HEK293 (cell line): Measurements from ENCODE around the gene PTRHD1.

Experiments
- CTCF ChIA-PET: fragments of 350-600 bp; formaldehyde crosslinking; extraction: SDS; loops from one replicate; lab custom pipeline; 2021; ENCODE audit warnings: antibody characterized with exemption; lab: Yijun Ruan, JAX
- POLR2A ChIA-PET: fragments of 300-600 bp; formaldehyde crosslinking; extraction: SDS; loops from one replicate; lab custom pipeline; 2020; ENCODE audit warnings: antibody characterized with exemption, inconsistent platforms; lab: Yijun Ruan, JAX
- H3K27ac ChIP-seq: fragments of 200-500 bp; sonication (Bioruptor generic); 2 replicates; pipeline ENCODE4 v1.5.1; 2014; ENCODE audit warnings: low read depth, low read length, control low read depth, inconsistent platforms; ENCODE audit errors: extremely low read depth
- H3K36me3 ChIP-seq, 2 experiments: fragments of 200-500 bp in 1 of 2; sonication (Bioruptor generic) in 1 of 2; 1 replicate in 1 of 2; 2 replicates in 1 of 2; pipeline ENCODE4 v1.5.1; 2014 to 2017; ENCODE audit warnings: inconsistent platforms in 2 of 2, low read length in 2 of 2; ENCODE audit not compliant: control insufficient read depth in 2 of 2, insufficient read depth in 1 of 2
- H3K4me1 ChIP-seq: fragments of 200-500 bp; sonication (Bioruptor generic); 2 replicates; pipeline ENCODE4 v1.5.1; 2014; ENCODE audit warnings: mild to moderate bottlenecking, low read length, inconsistent platforms; ENCODE audit not compliant: control insufficient read depth, insufficient read depth
- H3K4me3 ChIP-seq: 2 replicates; pipeline ENCODE4 v1.5.1; 2011; ENCODE audit warnings: low read depth, mild to moderate bottlenecking, control low read depth, low read length, moderate library complexity
- H3K9me3 ChIP-seq: fragments of 200-500 bp; sonication (Bioruptor generic); 2 replicates; pipeline ENCODE4 v1.5.1; 2014; ENCODE audit warnings: low read depth, low read length, inconsistent platforms; ENCODE audit not compliant: control insufficient read depth, insufficient read depth
- HOXC10 ChIP-seq: sonication (generic); formaldehyde crosslinking; IDR thresholded peaks from 2 replicates; pipeline ENCODE4 v1.8.1; 2023; ENCODE audit warnings: mild to moderate bottlenecking, missing genetic modification reagents
- MEIS1 ChIP-seq: sonication (generic); formaldehyde crosslinking; IDR thresholded peaks from 2 replicates; pipeline ENCODE4 v1.8.1; 2022; ENCODE audit warnings: missing genetic modification reagents, mild to moderate bottlenecking, borderline replicate concordance
- TRIM28 ChIP-seq: IDR thresholded peaks from 2 replicates; pipeline ENCODE4 v1.6.1; 2011; ENCODE audit warnings: low read length, control low read depth, borderline replicate concordance
- ZBTB20 ChIP-seq: fragments of 450-650 bp; formaldehyde crosslinking; IDR thresholded peaks from 2 replicates; pipeline ENCODE4 v1.5.1; 2016; ENCODE audit warnings: missing biosample characterization, missing genetic modification characterization
- ZBTB7A ChIP-seq: fragments of 450-650 bp; formaldehyde crosslinking; IDR thresholded peaks from 2 replicates; pipeline ENCODE4 v1.5.1; 2016; ENCODE audit warnings: low read depth, missing biosample characterization, missing genetic modification characterization
- ZNF138 ChIP-seq: fragments of 450-650 bp; formaldehyde crosslinking; IDR thresholded peaks from 2 replicates; pipeline ENCODE4 v1.5.1; 2016; ENCODE audit warnings: missing biosample characterization, missing genetic modification characterization, borderline replicate concordance
- ZNF174 ChIP-seq: fragments of 450-650 bp; formaldehyde crosslinking; IDR thresholded peaks from 2 replicates; pipeline ENCODE4 v1.5.0; 2017; ENCODE audit warnings: missing biosample characterization, mild to moderate bottlenecking, missing genetic modification characterization
- ZNF184 ChIP-seq: fragments of 450-650 bp; IDR thresholded peaks from 2 replicates; pipeline ENCODE4 v1.5.1; 2018; ENCODE audit warnings: missing biosample characterization, mild to moderate bottlenecking, missing genetic modification characterization
- ZNF473 ChIP-seq: fragments of 450-650 bp; formaldehyde crosslinking; IDR thresholded peaks from 2 replicates; pipeline ENCODE4 v1.5.1; 2017; ENCODE audit warnings: missing biosample characterization, missing genetic modification characterization
- ZNF529 ChIP-seq: fragments of 450-650 bp; formaldehyde crosslinking; IDR thresholded peaks from 2 replicates; pipeline ENCODE4 v1.5.1; 2017; ENCODE audit warnings: missing genetic modification characterization, missing biosample characterization; ENCODE audit not compliant: insufficient replicate concordance
- ZNF561 ChIP-seq: fragments of 450-650 bp; IDR thresholded peaks from 2 replicates; pipeline ENCODE4 v1.5.1; 2018; ENCODE audit warnings: missing biosample characterization, missing genetic modification characterization, borderline replicate concordance
- ZNF600 ChIP-seq: fragments of 450-650 bp; formaldehyde crosslinking; IDR thresholded peaks from 2 replicates; pipeline ENCODE4 v1.5.1; 2016; ENCODE audit warnings: missing biosample characterization, missing genetic modification characterization
- ZNF785 ChIP-seq: fragments of 450-650 bp; formaldehyde crosslinking; IDR thresholded peaks from 2 replicates; pipeline ENCODE4 v1.5.1; 2016; ENCODE audit warnings: missing biosample characterization, missing genetic modification characterization
- ZNF791 ChIP-seq: fragments of 450-650 bp; formaldehyde crosslinking; IDR thresholded peaks from 2 replicates; pipeline ENCODE4 v1.5.1; 2016; ENCODE audit warnings: missing biosample characterization, missing genetic modification characterization
- ZNF830 ChIP-seq: fragments of 450-650 bp; IDR thresholded peaks from 2 replicates; pipeline ENCODE4 v1.5.0; 2018; ENCODE audit warnings: missing biosample characterization, missing genetic modification characterization, low read depth, mild to moderate bottlenecking, moderate library complexity
- TF ChIP-seq, protein P1 (sequence below): fragments of 450-650 bp; formaldehyde crosslinking; IDR thresholded peaks from 2 replicates; pipeline ENCODE4 v1.5.1; 2016; ENCODE audit warnings: missing biosample characterization, missing genetic modification characterization
- TF ChIP-seq, protein P2 (sequence below): fragments of 450-650 bp; formaldehyde crosslinking; IDR thresholded peaks from 2 replicates; pipeline ENCODE4 v1.5.1; 2016; ENCODE audit warnings: missing biosample characterization, missing genetic modification characterization
- TF ChIP-seq, protein P3 (sequence below): fragments of 450-650 bp; formaldehyde crosslinking; IDR thresholded peaks from 2 replicates; pipeline ENCODE4 v1.5.0; 2017; ENCODE audit warnings: missing biosample characterization, missing genetic modification characterization, borderline replicate concordance
- TF ChIP-seq, protein P4 (sequence below): fragments of 450-650 bp; formaldehyde crosslinking; IDR thresholded peaks from 2 replicates; pipeline ENCODE4 v1.5.1; 2016; ENCODE audit warnings: missing biosample characterization, missing genetic modification characterization
- TF ChIP-seq, protein P5 (sequence below): fragments of 450-650 bp; formaldehyde crosslinking; IDR thresholded peaks from 2 replicates; pipeline ENCODE4 v1.5.1; 2017; ENCODE audit warnings: missing biosample characterization, missing genetic modification characterization
- TF ChIP-seq, protein P6 (sequence below): fragments of 450-650 bp; formaldehyde crosslinking; conservative IDR thresholded peaks from 2 replicates; pipeline ENCODE4 v1.5.1; 2016; ENCODE audit warnings: low read depth, missing biosample characterization, missing genetic modification characterization

The PTRHD1 gene

DNA sequence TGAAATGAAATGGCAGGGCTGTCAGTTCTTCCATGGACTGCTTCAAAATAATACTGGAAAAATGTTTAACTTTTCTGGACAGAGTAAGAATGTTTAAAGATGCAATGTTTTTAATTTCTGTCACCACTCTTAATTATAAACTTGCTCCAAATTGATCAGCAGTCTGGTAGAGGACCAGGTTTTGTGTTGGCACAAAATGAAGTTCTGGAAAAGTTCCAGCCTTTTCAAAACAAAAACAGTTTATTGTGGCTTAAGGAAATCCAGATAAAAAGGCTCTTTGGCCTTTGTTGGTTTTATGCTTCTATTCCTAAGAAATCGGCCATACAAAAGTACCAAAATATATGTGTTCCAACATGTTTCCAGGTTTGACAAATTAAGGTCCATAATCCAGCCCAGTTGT lies 48.8 kb downstream of the PTRHD1 start:
- peaks cover 4% of the 10 kb centered on the region; the same call in 1 of the 2 replicates for H3K4me1 ChIP-seq
- H3K9me3 ChIP-seq, result no peaks in the 10 kb centered on the region
- H3K36me3 ChIP-seq, result peaks cover 3 to 13% of the 10 kb centered on the region in 2 experiments; a peak in 1 of 3 replicates
- ChIA-PET CTCF (no interaction called here), POLR2A (no interaction called here)
- H3K27ac ChIP-seq, result no peak overlapping the region
- TF ChIP-seq, protein P1, sequence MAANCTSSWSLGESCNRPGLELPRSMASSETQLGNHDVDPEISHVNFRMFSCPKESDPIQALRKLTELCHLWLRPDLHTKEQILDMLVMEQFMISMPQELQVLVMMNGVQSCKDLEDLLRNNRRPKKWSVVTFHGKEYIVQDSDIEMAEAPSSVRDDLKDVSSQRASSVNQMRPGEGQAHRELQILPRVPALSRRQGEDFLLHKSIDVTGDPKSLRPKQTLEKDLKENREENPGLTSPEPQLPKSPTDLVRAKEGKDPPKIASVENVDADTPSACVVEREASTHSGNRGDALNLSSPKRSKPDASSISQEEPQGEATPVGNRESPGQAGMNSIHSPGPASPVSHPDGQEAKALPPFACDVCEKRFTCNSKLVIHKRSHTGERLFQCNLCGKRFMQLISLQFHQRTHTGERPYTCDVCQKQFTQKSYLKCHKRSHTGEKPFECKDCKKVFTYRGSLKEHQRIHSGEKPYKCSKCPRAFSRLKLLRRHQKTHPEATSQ (tag by site-specific recombination), result no peak
- TF ChIP-seq ZNF529 (tag by site-specific recombination) (no peak), ZNF184 (tag by site-specific recombination) (no peak), ZBTB20 (tag by site-specific recombination) (no peak)
- TF ChIP-seq, protein P2, sequence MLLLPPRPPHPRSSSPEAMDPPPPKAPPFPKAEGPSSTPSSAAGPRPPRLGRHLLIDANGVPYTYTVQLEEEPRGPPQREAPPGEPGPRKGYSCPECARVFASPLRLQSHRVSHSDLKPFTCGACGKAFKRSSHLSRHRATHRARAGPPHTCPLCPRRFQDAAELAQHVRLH (tag by site-specific recombination), result no peak
- TF ChIP-seq, protein P3, sequence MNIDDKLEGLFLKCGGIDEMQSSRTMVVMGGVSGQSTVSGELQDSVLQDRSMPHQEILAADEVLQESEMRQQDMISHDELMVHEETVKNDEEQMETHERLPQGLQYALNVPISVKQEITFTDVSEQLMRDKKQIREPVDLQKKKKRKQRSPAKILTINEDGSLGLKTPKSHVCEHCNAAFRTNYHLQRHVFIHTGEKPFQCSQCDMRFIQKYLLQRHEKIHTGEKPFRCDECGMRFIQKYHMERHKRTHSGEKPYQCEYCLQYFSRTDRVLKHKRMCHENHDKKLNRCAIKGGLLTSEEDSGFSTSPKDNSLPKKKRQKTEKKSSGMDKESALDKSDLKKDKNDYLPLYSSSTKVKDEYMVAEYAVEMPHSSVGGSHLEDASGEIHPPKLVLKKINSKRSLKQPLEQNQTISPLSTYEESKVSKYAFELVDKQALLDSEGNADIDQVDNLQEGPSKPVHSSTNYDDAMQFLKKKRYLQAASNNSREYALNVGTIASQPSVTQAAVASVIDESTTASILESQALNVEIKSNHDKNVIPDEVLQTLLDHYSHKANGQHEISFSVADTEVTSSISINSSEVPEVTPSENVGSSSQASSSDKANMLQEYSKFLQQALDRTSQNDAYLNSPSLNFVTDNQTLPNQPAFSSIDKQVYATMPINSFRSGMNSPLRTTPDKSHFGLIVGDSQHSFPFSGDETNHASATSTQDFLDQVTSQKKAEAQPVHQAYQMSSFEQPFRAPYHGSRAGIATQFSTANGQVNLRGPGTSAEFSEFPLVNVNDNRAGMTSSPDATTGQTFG (tag by site-specific recombination), result no peak
- TF ChIP-seq, all 188 proteins: peak for 0
- no peak overlapping the region for H3K4me3 ChIP-seq

DNA sequence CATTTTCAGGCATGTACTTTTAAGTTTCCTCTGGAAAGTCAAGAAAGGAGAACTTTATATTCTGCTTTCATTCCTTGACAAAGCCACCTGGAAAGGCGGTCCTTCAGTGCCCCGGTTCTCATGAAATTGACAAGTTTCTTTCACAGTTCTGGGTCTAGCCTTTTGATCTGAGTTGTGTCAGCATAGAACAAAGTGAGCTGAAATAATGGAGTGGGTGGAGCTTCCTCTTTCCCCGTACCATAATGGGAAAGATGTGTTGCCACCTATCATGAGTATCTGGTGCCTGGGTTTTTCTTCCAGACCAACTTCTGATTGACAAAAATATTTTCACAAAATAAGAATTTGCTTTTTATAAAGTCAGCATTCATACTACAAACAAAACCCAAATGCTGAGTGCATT lies 49.3 kb downstream of the PTRHD1 start:
- POLR2A ChIA-PET, result no interaction called here
- Histone ChIP-seq H3K4me1 (peaks cover 4% of the 10 kb centered on the region; the same call in 1 of the 2 replicates), H3K27ac (no peak overlapping the region), H3K9me3 (no peaks in the 10 kb centered on the region), H3K36me3 (peaks cover 3 to 13% of the 10 kb centered on the region in 2 experiments; a peak in 1 of 3 replicates), H3K4me3 (no peak overlapping the region)
- CTCF ChIA-PET, result interaction anchor here (1.9 kb wide), 1 partner anchor 334 kb away, joined by 5 read pairs; no protein-coding TSS in a partner anchor
- TF ChIP-seq, protein P4, sequence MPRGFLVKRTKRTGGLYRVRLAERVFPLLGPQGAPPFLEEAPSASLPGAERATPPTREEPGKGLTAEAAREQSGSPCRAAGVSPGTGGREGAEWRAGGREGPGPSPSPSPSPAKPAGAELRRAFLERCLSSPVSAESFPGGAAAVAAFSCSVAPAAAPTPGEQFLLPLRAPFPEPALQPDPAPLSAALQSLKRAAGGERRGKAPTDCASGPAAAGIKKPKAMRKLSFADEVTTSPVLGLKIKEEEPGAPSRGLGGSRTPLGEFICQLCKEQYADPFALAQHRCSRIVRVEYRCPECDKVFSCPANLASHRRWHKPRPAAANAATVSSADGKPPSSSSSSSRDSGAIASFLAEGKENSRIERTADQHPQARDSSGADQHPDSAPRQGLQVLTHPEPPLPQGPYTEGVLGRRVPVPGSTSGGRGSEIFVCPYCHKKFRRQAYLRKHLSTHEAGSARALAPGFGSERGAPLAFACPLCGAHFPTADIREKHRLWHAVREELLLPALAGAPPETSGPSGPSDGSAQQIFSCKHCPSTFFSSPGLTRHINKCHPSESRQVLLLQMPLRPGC (tag by site-specific recombination), result no peak
- TF ChIP-seq, protein P5, sequence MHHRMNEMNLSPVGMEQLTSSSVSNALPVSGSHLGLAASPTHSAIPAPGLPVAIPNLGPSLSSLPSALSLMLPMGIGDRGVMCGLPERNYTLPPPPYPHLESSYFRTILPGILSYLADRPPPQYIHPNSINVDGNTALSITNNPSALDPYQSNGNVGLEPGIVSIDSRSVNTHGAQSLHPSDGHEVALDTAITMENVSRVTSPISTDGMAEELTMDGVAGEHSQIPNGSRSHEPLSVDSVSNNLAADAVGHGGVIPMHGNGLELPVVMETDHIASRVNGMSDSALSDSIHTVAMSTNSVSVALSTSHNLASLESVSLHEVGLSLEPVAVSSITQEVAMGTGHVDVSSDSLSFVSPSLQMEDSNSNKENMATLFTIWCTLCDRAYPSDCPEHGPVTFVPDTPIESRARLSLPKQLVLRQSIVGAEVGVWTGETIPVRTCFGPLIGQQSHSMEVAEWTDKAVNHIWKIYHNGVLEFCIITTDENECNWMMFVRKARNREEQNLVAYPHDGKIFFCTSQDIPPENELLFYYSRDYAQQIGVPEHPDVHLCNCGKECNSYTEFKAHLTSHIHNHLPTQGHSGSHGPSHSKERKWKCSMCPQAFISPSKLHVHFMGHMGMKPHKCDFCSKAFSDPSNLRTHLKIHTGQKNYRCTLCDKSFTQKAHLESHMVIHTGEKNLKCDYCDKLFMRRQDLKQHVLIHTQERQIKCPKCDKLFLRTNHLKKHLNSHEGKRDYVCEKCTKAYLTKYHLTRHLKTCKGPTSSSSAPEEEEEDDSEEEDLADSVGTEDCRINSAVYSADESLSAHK (tag by site-specific recombination), result no peak
- no peak for TF ChIP-seq ZNF138 (tag by site-specific recombination)
- no peak for TF ChIP-seq ZNF174
- TF ChIP-seq HOXC10, result no peak
- TF ChIP-seq, protein P6, sequence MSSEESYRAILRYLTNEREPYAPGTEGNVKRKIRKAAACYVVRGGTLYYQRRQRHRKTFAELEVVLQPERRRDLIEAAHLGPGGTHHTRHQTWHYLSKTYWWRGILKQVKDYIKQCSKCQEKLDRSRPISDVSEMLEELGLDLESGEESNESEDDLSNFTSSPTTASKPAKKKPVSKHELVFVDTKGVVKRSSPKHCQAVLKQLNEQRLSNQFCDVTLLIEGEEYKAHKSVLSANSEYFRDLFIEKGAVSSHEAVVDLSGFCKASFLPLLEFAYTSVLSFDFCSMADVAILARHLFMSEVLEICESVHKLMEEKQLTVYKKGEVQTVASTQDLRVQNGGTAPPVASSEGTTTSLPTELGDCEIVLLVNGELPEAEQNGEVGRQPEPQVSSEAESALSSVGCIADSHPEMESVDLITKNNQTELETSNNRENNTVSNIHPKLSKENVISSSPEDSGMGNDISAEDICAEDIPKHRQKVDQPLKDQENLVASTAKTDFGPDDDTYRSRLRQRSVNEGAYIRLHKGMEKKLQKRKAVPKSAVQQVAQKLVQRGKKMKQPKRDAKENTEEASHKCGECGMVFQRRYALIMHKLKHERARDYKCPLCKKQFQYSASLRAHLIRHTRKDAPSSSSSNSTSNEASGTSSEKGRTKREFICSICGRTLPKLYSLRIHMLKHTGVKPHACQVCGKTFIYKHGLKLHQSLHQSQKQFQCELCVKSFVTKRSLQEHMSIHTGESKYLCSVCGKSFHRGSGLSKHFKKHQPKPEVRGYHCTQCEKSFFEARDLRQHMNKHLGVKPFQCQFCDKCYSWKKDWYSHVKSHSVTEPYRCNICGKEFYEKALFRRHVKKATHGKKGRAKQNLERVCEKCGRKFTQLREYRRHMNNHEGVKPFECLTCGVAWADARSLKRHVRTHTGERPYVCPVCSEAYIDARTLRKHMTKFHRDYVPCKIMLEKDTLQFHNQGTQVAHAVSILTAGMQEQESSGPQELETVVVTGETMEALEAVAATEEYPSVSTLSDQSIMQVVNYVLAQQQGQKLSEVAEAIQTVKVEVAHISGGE (tag by site-specific recombination), result no peak
- no peak for TF ChIP-seq ZNF561 (tag by site-specific recombination)
- no peak for TF ChIP-seq ZBTB7A
- no peak for TF ChIP-seq TRIM28
- TF ChIP-seq ZNF600 (tag by site-specific recombination), result no peak
- no peak for TF ChIP-seq ZNF830 (tag by site-specific recombination)
- no peak for TF ChIP-seq ZNF791 (tag by site-specific recombination)
- no peak for TF ChIP-seq ZNF473
- no peak for TF ChIP-seq ZNF785
- no peak for TF ChIP-seq MEIS1 (CRISPR knock-in tag)
